GM12878 (cell line): ENCODE results near the gene HOXD9. TPM values are rescaled to one million over a fixed set of nuclear protein-coding genes. Genes with fewer than 3 reads are reported as not detected.

ENCODE experiments used
- ATAC-seq: fragments of 200-7000 bp; cut with Tn5 transposase; 3 replicates; pipeline ENCODE4 v1.9.1; 2020; ENCODE audit warnings: mild to moderate bottlenecking, moderate library complexity
- BruUV-seq: library from RNA; stranded (reverse); fragments of 400-500 nt; replicated peaks from 2 replicates; lab custom pipeline; 2021; lab: Mats Ljungman, UMichigan
- CTCF ChIA-PET: fragments of 300-600 bp; sonication (Branson Sonifier 250); formaldehyde crosslinking; extraction: SDS; loops from one replicate; lab custom pipeline; 2021; ENCODE audit warnings: inconsistent platforms; lab: Yijun Ruan, JAX
- POLR2A ChIA-PET: fragments of 350-600 bp; formaldehyde crosslinking; extraction: SDS; loops from one replicate; lab custom pipeline; 2021; ENCODE audit warnings: inconsistent platforms; lab: Charles Lee
- RAD21 ChIA-PET: fragments of 300-600 bp; sonication (Branson Sonifier 250); formaldehyde crosslinking; loops from one replicate; lab custom pipeline; 2023; ENCODE audit warnings: antibody characterized with exemption; ENCODE audit not compliant: unreplicated experiment; lab: Charles Lee
- SMC1A ChIA-PET: fragments of 300-600 bp; sonication (Branson Sonifier 250); formaldehyde crosslinking; loops from one replicate; lab custom pipeline; 2023; ENCODE audit not compliant: unreplicated experiment, uncharacterized antibody; lab: Charles Lee
- DNase-seq: peaks from one replicate; pipeline ENCODE4 v3.0.0-alpha.2; 2011; ENCODE audit warnings: low read depth, low spot score
- FAIRE-seq: peaks from 3 replicates; lab custom pipeline; 2011; peaks lifted over from hg19 to GRCh38; lab: Jason Lieb, UNC
- H2AFZ ChIP-seq: 2 replicates; pipeline ENCODE4 v1.6.0; 2011; ENCODE audit warnings: low read depth, low read length, control low read depth; ENCODE audit not compliant: control insufficient read depth
- H3K27ac ChIP-seq: 2 replicates; pipeline ENCODE4 v1.5.1; 2011; ENCODE audit warnings: control low read depth; ENCODE audit not compliant: control insufficient read depth, insufficient read depth
- H3K27me3 ChIP-seq, 2 experiments: replicated peaks in 1 of 2; 2 replicates each; pipeline versions ENCODE4 v1.6.0 to v1.6.1; 2011; ENCODE audit warnings: low read length in 1 of 2; ENCODE audit not compliant: control insufficient read depth in 2 of 2, insufficient read depth in 2 of 2
- H3K36me3 ChIP-seq, 2 experiments: 2 replicates each; pipeline ENCODE4 v1.5.1; 2011; ENCODE audit warnings: low read length in 1 of 2; ENCODE audit not compliant: control insufficient read depth in 2 of 2, insufficient read depth in 2 of 2
- H3K4me1 ChIP-seq: 2 replicates; pipeline ENCODE4 v1.6.1; 2011; ENCODE audit warnings: mild to moderate bottlenecking, low read length, moderate library complexity, mixed read lengths; ENCODE audit not compliant: control insufficient read depth, insufficient read depth
- H3K4me2 ChIP-seq: 2 replicates; pipeline ENCODE4 v1.6.0; 2011; ENCODE audit warnings: control low read depth; ENCODE audit not compliant: control insufficient read depth, insufficient read depth
- H3K4me3 ChIP-seq: fragments of 200-600 bp; sonication (generic); 2 replicates; pipeline ENCODE4 v1.5.1; 2016
- H3K79me2 ChIP-seq: 2 replicates; pipeline ENCODE4 v1.6.0; 2011; ENCODE audit warnings: low read length; ENCODE audit not compliant: control insufficient read depth, insufficient read depth
- H3K9ac ChIP-seq: 2 replicates; pipeline ENCODE4 v1.8.0; 2011; ENCODE audit warnings: low read length, control low read depth, mixed read lengths; ENCODE audit not compliant: control insufficient read depth, insufficient read depth
- H3K9me3 ChIP-seq: replicated peaks from 3 replicates; pipeline ENCODE4 v1.5.1; 2011; ENCODE audit warnings: mild to moderate bottlenecking, low read length; ENCODE audit not compliant: control insufficient read depth, insufficient read depth
- H4K20me1 ChIP-seq: 2 replicates; pipeline ENCODE4 v1.6.0; 2011; ENCODE audit not compliant: control insufficient read depth, insufficient read depth
- ESRRA ChIP-seq: IDR thresholded peaks from 2 replicates; pipeline ENCODE4 v1.6.1; 2012; ENCODE audit warnings: mild to moderate bottlenecking, low read length, improper control_type of control experiment
- MEF2A ChIP-seq: IDR thresholded peaks from 2 replicates; pipeline ENCODE4 v1.6.1; 2011; ENCODE audit warnings: low read depth, mild to moderate bottlenecking, low read length, moderate library complexity; ENCODE audit not compliant: insufficient read depth
- RELB ChIP-seq: fragments of 450-650 bp; IDR thresholded peaks from 2 replicates; pipeline ENCODE4 v1.6.1; 2017; ENCODE audit warnings: low read depth, mild to moderate bottlenecking, moderate library complexity
- SPI1 ChIP-seq: IDR thresholded peaks from 2 replicates; pipeline ENCODE4 v1.6.1; 2011; ENCODE audit warnings: low read depth, mild to moderate bottlenecking, low read length, moderate library complexity, borderline replicate concordance; ENCODE audit not compliant: insufficient read depth
- SUZ12 ChIP-seq: fragments of 200-600 bp; sonication (generic); IDR thresholded peaks from one replicate; pipeline ENCODE4 v1.6.1; 2018; ENCODE audit warnings: antibody characterized with exemption, mild to moderate bottlenecking; ENCODE audit not compliant: unreplicated experiment
- TBL1XR1 ChIP-seq: IDR thresholded peaks from 2 replicates; pipeline ENCODE4 v1.6.1; 2012; ENCODE audit warnings: low read depth, low read length, improper control_type of control experiment
- ZNF384 ChIP-seq: IDR thresholded peaks from 2 replicates; pipeline ENCODE4 v1.6.1; 2012; ENCODE audit warnings: low read depth, mild to moderate bottlenecking, low read length, improper control_type of control experiment, borderline replicate concordance
- WGBS: methylation state at CpG from one replicate; pipeline ENCODE4 v1.1.6; 2016; ENCODE audit warnings: low lambda C conversion rate; ENCODE audit not compliant: insufficient replicate concordance, insufficient coverage; ENCODE audit errors: missing lambda C conversion rate; 5-methylcytosine and 5-hydroxymethylcytosine counted together
- in situ Hi-C: fragments of 300-500 bp; cut with MboI; formaldehyde crosslinking; loops from 9 replicates; pipeline ENCODE4 v1.14.3; 2018; ENCODE audit warnings: mixed read lengths
- intact Hi-C: fragments of 100-400 bp; cut with micrococcal nuclease; formaldehyde crosslinking; loops from one replicate; pipeline ENCODE4 v1.14.2; 2022; ENCODE audit not compliant: unreplicated experiment
- polyA plus RNA-seq, 11 experiments: library from polyadenylated mRNA; depleted of rRNA in 4 of 11; unstranded in 6 of 11; stranded (reverse) in 5 of 11; fragments of >200 nt; fragmentation: Nextera tagmentation in 4 of 11; fragmentation: Illumina TruSeq in 1 of 11; extraction: Ambion mirVana in 4 of 11; extraction: Trizol in 1 of 11; gene quantifications; 1 replicate in 1 of 11; 2 replicates in 10 of 11; pipeline versions ENCODE4 v1.2.1 to v1.2.3, GENCODE V29; 2011 to 2016; ENCODE audit warnings: inconsistent platforms in 2 of 11, missing spikeins in 2 of 11, low read depth in 1 of 11
- total RNA-seq, 4 experiments: library from RNA; depleted of rRNA in 3 of 4; stranded (reverse); fragments of >200 nt in 3 of 4; fragmentation: Illumina TruSeq in 1 of 4; extraction: Trizol in 1 of 4; gene quantifications; 2 replicates each; pipeline versions ENCODE4 v1.2.1 to v1.2.3, GENCODE V29; 2013 to 2021

The HOXD9 gene
- total and polyA plus RNA-seq, 10 of the 15 experiments (the other 5 are each of a cell fraction or from before 2014, with no cell fraction given), result not detected

- TF ChIP-seq ESRRA (no peak), ZNF384 (no peak), SPI1 (no peak), RELB (no peak), SUZ12 (peak; percentile 86), TBL1XR1 (no peak), MEF2A (no peak)
- TF ChIP-seq, all 136 proteins: peak for 1
- Histone ChIP-seq H3K4me2 (no peak overlapping the region), H2AFZ (no peak overlapping the region), H3K4me3 (no peak overlapping the region), H3K9me3 (no peaks in the 10 kb centered on the region; the same call in 2 of the 3 replicates), H3K27ac (no peak overlapping the region), H3K9ac (no peak overlapping the region), H3K4me1 (no peaks in the 10 kb centered on the region), H3K27me3 (peaks cover 5 to 35% of the 10 kb centered on the region in 2 experiments), H4K20me1 (no peaks in the 10 kb centered on the region), H3K36me3 (no peaks in the 10 kb centered on the region), H3K79me2 (no peaks in the 10 kb centered on the region)
- DNase-seq (no peak), FAIRE-seq (no peak), ATAC-seq (no peak)
- ChIA-PET RAD21 (no interaction called here), POLR2A (no interaction called here), CTCF (interaction anchor here (2.1 kb wide), 1 partner anchor 530 kb away, joined by 7 read pairs; no protein-coding TSS in a partner anchor), SMC1A (no interaction called here)
- intact Hi-C loops, result no loop called here
- WGBS, result 42% methylated on average over 37 of the region's 47 CpGs
- BruUV-seq, result no TSS peak
- in situ Hi-C loops, result loop anchor here (10.0 kb wide), 1 partner anchor 703 kb away; no protein-coding TSS in a partner anchor
These were observed 352 bp upstream of the HOXD9 start for GRCh38 chr2:176122052-176122682.
